OCI-LY3 (cell line): ENCODE measurements around the gene RGS9BP.
"Not testable (repeated sequence)": the region's sequence is repeated elsewhere in the genome, so short reads cannot be mapped to it uniquely, and the experiment has no call there.

Experiments used
- H2AFZ ChIP-seq: fragments of 200-600, 300-600 bp; shearing (Covaris generic); 2 replicates; pipeline ENCODE4 v1.6.0; 2014; ENCODE audit warnings: antibody characterized with exemption, low read depth, low read length
- H3K27ac ChIP-seq: fragments of 200-600, 300-600 bp; sonication (generic); 2 replicates; pipeline ENCODE4 v1.5.1; 2014; ENCODE audit warnings: mild to moderate bottlenecking, low read length, moderate library complexity, mixed read lengths
- H3K27me3 ChIP-seq: fragments of 200-600, 300-600 bp; sonication (generic); 2 replicates; pipeline ENCODE4 v1.6.1; 2014; ENCODE audit warnings: low read depth, low read length, mixed read lengths
- H3K36me3 ChIP-seq: fragments of 200-600, 300-600 bp; sonication (generic); replicated peaks from 2 replicates; pipeline ENCODE3; 2014; ENCODE audit warnings: low read depth, low read length, mixed read lengths
- H3K4me1 ChIP-seq: fragments of 300-600, 200-600 bp; sonication (generic); 2 replicates; pipeline ENCODE4 v1.6.1; 2014; ENCODE audit warnings: low read length, mixed read lengths
- H3K4me2 ChIP-seq: fragments of 200-600, 300-600 bp; sonication (generic); 2 replicates; pipeline ENCODE4 v1.6.1; 2014; ENCODE audit warnings: low read length, mixed read lengths
- H3K4me3 ChIP-seq: fragments of 300-600, 200-600 bp; sonication (generic); 2 replicates; pipeline ENCODE4 v1.5.1; 2014; ENCODE audit warnings: antibody characterized with exemption, mild to moderate bottlenecking, low read length, moderate library complexity
- H3K79me2 ChIP-seq: fragments of 300-600, 200-600 bp; shearing (Covaris generic); 2 replicates; pipeline ENCODE4 v1.6.1; 2014; ENCODE audit warnings: mild to moderate bottlenecking, low read length, mixed read lengths
- H3K9ac ChIP-seq: fragments of 300-600, 200-600 bp; shearing (Covaris generic); 2 replicates; pipeline ENCODE4 v1.6.0; 2014; ENCODE audit warnings: mild to moderate bottlenecking, low read length, moderate library complexity
- H3K9me3 ChIP-seq: fragments of 200-600, 300-600 bp; shearing (Covaris generic); 2 replicates; pipeline ENCODE4 v1.6.1; 2014; ENCODE audit warnings: low read length, mixed read lengths; ENCODE audit not compliant: insufficient read depth
- H4K20me1 ChIP-seq: fragments of 200-600, 300-600 bp; sonication (generic); 2 replicates; pipeline ENCODE4 v1.6.1; 2016; ENCODE audit warnings: low read length, mixed read lengths; ENCODE audit not compliant: insufficient read depth
- CTCF ChIP-seq: fragments of 200-600, 300-600 bp; sonication (generic); IDR thresholded peaks from 2 replicates; pipeline ENCODE4 v1.5.1; 2014; ENCODE audit warnings: antibody characterized with exemption, low read length, low read depth
- EZH2phosphoT487 ChIP-seq: fragments of 200-600 bp; shearing (Covaris generic); IDR thresholded peaks from 2 replicates; pipeline ENCODE4 v1.6.1; 2018; ENCODE audit warnings: antibody characterized with exemption, mixed run types, low read depth

RGS9BP gene

DNA sequence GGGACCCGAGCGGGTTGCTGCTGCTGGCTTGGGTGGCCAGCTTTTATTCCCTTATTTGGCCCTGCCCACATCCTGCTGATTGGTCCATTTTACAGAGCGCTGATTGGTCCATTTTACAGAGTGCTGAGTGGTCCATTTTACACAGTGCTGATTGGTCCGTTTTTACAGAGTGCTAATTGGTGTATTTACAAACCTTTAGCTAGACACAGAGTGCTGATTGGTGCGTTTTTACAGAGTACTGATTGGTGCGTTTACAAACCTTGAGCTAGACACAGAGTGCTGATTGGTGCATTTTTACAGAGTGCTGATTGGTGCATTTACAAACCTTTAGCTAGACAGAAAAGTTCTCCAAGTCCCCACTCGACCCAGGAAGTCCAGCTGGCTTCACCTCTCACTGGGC, 24.5 kb downstream of the RGS9BP start:
- Histone ChIP-seq H3K79me2 (peaks cover 99% of the 10 kb centered on the region), H3K36me3 (peaks cover 46% of the 10 kb centered on the region), H4K20me1 (peaks cover 36% of the 10 kb centered on the region)
- H3K27me3 ChIP-seq, H3K27ac ChIP-seq, H3K4me3 ChIP-seq, H3K9ac ChIP-seq, H3K4me2 ChIP-seq, H2AFZ ChIP-seq, H3K9me3 ChIP-seq, H3K4me1 ChIP-seq: not testable (repeated sequence)

DNA sequence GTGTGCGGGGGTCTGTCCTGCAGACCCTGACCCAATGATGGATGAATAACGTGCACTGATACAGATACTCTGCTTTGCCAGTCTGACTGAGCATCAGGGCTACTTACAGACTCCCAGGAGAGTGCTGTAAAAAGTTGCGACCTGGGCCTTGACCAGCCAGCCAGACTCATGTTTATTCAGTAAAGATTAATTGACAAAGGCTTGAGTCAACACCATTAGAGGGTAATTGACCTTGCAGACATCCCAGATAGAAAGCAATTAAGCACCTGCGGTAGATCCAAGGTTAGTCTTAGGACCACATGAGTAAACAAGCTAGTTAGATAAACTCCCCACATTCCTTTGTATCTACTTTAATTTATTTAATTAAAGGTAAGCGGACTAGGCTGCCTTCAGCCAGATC, 26.4 kb downstream of the RGS9BP start:
- TF ChIP-seq CTCF = no peak
- TF ChIP-seq EZH2phosphoT487 = no peak
- Histone ChIP-seq H3K27me3 (no peaks in the 10 kb centered on the region), H3K9me3 (peaks cover 8% of the 10 kb centered on the region; the same call in 1 of the 2 replicates)

DNA sequence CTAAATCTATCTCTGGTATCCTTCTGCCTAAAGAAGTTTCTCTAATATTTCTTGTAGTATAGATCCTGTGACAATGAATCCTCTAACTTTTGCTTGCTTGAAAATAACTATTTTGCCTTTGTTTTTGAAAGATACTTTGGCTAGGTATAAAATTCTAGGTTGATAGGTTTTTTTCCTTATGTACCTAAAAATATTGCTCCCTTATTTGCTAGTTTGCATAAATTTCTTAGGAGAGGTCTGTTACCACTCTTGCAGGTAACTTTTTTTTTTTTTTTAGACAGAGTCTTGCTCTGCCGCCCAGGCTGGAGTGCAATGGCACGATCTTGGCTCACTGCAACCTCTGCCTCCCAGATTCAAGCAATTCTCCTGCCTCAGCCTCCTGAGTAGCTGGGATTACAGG, 28.4 kb downstream of the RGS9BP start:
- Histone ChIP-seq H3K36me3 (peaks cover 70% of the 10 kb centered on the region), H4K20me1 (peaks cover 16% of the 10 kb centered on the region), H3K79me2 (peaks cover 93% of the 10 kb centered on the region)
- H3K27me3 ChIP-seq, H2AFZ ChIP-seq, H3K9me3 ChIP-seq, H3K9ac ChIP-seq, H3K4me1 ChIP-seq, H3K4me2 ChIP-seq, H3K4me3 ChIP-seq, H3K27ac ChIP-seq: not testable (repeated sequence)

More for the DNA sequence above, 26.4 kb downstream of the RGS9BP start:
- Histone ChIP-seq H3K9ac (no peak overlapping the region), H3K4me3 (no peak overlapping the region), H4K20me1 (peaks cover 23% of the 10 kb centered on the region), H2AFZ (no peak overlapping the region), H3K79me2 (peaks cover 99% of the 10 kb centered on the region), H3K36me3 (peaks cover 61% of the 10 kb centered on the region), H3K4me1 (no peaks in the 10 kb centered on the region), H3K4me2 (no peak overlapping the region), H3K27ac (no peak overlapping the region)

DNA sequence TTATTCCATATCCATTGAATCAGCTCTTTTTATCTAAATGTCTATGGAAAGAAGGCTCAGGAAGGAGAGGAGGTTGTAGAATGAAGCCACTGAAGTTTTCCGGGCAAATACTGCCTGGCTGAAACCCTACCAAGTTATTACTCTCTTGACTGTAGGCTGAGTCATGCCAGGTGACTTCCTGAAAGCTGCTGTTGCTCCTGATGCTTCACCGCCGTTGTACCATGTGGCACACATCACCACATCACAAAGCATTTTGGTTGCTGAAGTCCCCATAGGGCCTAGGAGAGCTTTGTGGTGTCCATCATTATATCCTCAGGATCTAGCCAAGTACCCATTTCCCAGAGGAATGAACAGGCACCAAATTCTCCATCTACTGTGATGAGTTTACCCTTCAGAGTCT, 32.8 kb downstream of the RGS9BP start:
- peaks cover 52% of the 10 kb centered on the region for H3K79me2 ChIP-seq

DNA sequence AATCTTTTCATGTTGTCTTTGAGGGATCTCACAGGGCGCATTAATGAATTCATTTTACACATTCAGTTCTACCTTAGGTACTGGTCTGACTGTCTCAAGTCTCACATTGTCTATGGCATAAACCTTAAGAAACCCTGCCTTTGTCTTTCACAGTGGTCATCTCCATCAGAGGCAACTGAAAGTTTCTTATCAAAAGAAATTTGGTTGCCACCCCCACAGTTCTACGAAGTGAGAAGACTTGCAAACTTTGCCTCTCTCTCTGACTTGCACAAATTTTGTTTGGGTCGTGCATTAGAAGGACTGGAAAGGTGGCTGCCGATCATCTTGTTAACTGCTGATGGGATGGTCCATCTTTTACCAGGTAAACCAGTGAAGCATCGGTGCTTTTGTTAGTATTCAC, 33.4 kb downstream of the RGS9BP start:
- no peaks in the 10 kb centered on the region for H3K4me1 ChIP-seq
- H3K27ac ChIP-seq = no peak overlapping the region
- no peak overlapping the region for H3K4me3 ChIP-seq
- no peak overlapping the region for H3K4me2 ChIP-seq
- H3K79me2 ChIP-seq = peaks cover 47% of the 10 kb centered on the region
- no peaks in the 10 kb centered on the region for H3K27me3 ChIP-seq
- peaks cover 7% of the 10 kb centered on the region for H4K20me1 ChIP-seq
- no peak for TF ChIP-seq EZH2phosphoT487
- TF ChIP-seq CTCF = no peak
- H3K9ac ChIP-seq = no peak overlapping the region
- H2AFZ ChIP-seq = no peak overlapping the region
- H3K36me3 ChIP-seq = peaks cover 54% of the 10 kb centered on the region
- H3K9me3 ChIP-seq = peaks cover 2% of the 10 kb centered on the region; the same call in 1 of the 2 replicates

More for the DNA sequence above, 32.8 kb downstream of the RGS9BP start:
- peaks cover 7% of the 10 kb centered on the region for H4K20me1 ChIP-seq
- peaks cover 5% of the 10 kb centered on the region; the same call in 1 of the 2 replicates for H3K9me3 ChIP-seq
- H3K27ac ChIP-seq = no peak overlapping the region
- peaks cover 54% of the 10 kb centered on the region for H3K36me3 ChIP-seq
- H2AFZ ChIP-seq = no peak overlapping the region
- no peaks in the 10 kb centered on the region for H3K27me3 ChIP-seq
- no peaks in the 10 kb centered on the region for H3K4me1 ChIP-seq
- no peak overlapping the region for H3K9ac ChIP-seq
- no peak overlapping the region for H3K4me2 ChIP-seq
- no peak overlapping the region for H3K4me3 ChIP-seq
- TF ChIP-seq CTCF (no peak), EZH2phosphoT487 (no peak)
